Measurements from ENCODE around the gene CA11. TPM values are rescaled to one million over a fixed set of nuclear protein-coding genes. Genes with fewer than 3 reads are reported as not detected.

The CA11 gene
- total RNA-seq, 2 donors from 2014 or later, result 2.9 TPM; not detected in 1

DNA sequence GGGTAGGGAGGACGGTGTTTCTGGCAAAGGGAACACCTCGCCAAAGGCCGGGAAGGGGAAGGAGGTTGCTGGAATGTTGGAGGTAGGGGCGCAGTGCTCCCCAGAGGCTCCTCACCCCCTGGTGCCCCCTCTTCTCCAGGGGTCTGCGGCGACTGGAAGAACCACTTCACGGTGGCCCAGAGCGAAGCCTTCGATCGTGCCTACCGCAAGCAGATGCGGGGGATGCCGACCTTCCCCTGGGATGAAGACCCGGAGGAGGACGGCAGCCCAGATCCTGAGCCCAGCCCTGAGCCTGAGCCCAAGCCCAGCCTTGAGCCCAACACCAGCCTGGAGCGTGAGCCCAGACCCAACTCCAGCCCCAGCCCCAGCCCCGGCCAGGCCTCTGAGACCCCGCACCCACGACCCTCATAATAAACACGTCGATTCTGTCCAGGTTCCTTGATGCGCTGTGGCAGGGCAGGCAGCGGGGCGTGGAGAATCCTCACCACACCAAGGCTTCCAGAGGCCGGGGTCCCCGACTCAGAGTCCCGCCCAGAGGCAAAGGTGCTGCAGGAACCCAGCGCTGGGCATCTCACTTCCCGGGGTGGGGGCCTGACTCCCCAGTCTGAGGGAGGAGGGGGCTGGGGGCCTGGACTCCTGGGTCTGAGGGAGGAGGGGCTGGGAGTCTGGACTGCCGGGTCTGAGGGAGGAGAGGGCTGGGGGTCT lies 46.8 kb downstream of the CA11 start:
- ATAC-seq (no peak), DNase-seq (no peak)
- no peak for TF ChIP-seq POLR2A (IDR thresholded peaks at IDR 0.05)
- TF ChIP-seq, protein P1, sequence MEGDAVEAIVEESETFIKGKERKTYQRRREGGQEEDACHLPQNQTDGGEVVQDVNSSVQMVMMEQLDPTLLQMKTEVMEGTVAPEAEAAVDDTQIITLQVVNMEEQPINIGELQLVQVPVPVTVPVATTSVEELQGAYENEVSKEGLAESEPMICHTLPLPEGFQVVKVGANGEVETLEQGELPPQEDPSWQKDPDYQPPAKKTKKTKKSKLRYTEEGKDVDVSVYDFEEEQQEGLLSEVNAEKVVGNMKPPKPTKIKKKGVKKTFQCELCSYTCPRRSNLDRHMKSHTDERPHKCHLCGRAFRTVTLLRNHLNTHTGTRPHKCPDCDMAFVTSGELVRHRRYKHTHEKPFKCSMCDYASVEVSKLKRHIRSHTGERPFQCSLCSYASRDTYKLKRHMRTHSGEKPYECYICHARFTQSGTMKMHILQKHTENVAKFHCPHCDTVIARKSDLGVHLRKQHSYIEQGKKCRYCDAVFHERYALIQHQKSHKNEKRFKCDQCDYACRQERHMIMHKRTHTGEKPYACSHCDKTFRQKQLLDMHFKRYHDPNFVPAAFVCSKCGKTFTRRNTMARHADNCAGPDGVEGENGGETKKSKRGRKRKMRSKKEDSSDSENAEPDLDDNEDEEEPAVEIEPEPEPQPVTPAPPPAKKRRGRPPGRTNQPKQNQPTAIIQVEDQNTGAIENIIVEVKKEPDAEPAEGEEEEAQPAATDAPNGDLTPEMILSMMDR (IDR thresholded peaks at IDR 0.05), result no peak
- no peak overlapping the region for H3K27ac ChIP-seq
- H3K27me3 ChIP-seq, result no peaks in the 10 kb centered on the region
- no peaks in the 10 kb centered on the region for H3K9me3 ChIP-seq
- no peaks in the 10 kb centered on the region for H3K36me3 ChIP-seq (replicated peaks in 1 of 2; ENCODE audit: insufficient read depth in 1 of 2, low read depth in 2 of 2)
- H3K4me1 ChIP-seq, result no peaks in the 10 kb centered on the region
- intact Hi-C loops (cut with DNase I), result loop anchor here (10.0 kb wide), 1 partner anchor 284 kb away; no protein-coding TSS in a partner anchor
- WGBS, 2 donors, result 54 to 56% methylated on average over 14 to 26 of the region's 30 CpGs
- no peak overlapping the region for H3K4me3 ChIP-seq

DNA sequence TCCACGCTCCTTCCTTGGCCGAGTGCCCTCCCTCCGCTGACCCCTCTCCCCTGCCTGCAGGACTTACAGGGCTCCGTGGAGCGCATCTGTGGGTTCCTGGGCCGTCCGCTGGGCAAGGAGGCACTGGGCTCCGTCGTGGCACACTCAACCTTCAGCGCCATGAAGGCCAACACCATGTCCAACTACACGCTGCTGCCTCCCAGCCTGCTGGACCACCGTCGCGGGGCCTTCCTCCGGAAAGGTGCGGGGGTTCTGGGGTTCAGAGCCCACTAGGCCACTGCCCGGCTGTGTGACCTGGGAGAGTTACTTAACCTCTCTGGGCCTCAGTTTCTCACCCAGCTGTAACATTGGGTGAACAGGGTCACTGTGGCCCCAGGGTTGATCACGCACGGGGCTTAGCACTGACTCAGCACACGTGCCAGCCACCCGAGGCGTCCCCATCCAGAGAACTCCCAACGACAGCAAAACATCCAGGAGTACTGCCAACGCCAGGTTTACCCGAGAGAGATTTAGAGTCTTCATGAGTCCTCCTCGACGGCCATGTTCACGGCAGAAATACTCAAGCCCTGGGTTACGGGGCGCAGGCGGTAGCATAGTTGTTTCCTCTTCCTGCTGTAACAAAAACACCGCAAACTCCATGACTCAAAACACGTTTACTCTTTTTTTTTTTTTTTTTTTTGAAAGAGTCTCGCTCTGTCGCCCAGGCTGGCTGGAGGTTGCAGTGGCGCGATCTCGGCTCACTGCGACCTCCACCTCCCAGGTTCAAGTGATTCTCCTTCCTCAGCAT lies 49.1 kb downstream of the CA11 start:
- 68 to 75% methylated on average over 31 to 39 of the region's 39 CpGs for WGBS, 2 donors

DNA sequence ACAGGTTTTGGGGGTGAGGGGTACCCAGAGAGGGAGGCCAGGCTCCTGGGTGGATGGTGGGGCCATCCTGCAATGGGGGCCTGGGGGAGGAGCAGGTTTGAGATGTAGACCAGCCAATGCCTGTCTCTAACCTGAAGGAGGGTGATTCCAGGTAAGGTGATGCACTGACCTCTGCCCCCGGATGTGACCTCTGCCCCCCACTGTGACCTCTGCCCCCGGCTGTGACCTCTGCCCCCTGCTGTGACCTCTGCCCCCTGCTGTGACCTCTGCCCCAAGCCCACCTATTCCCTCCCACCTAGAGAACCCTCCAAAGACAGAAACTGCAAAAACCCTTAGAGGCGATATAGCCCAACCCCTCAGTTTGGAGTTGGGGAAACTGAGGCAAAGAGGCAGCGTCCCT lies 49.8 kb downstream of the CA11 start:
- TF ChIP-seq, protein P1 (IDR thresholded peaks at IDR 0.05), result no peak
- no peak for TF ChIP-seq POLR2A (IDR thresholded peaks at IDR 0.05)
- H3K9me3 ChIP-seq, result no peaks in the 10 kb centered on the region
- DNase-seq, result no peak
- no peaks in the 10 kb centered on the region for H3K27me3 ChIP-seq
- no peaks in the 10 kb centered on the region for H3K4me1 ChIP-seq
- no peak for ATAC-seq
- H3K27ac ChIP-seq, result no peak overlapping the region
- no peak overlapping the region for H3K4me3 ChIP-seq
- intact Hi-C loops (cut with DNase I), result loop anchor here (10.0 kb wide), 1 partner anchor 281 kb away; no protein-coding TSS in a partner anchor
- H3K36me3 ChIP-seq (replicated peaks in 1 of 2; ENCODE audit: insufficient read depth in 1 of 2, low read depth in 2 of 2), result no peaks in the 10 kb centered on the region
- WGBS, 2 donors, result 71% methylated on average over 4 of the region's 4 CpGs; no CpG with 5 or more reads in 1 of the 2 donors

More for the DNA sequence above, 49.1 kb downstream of the CA11 start:
- Histone ChIP-seq H3K36me3 (replicated peaks in 1 of 2; ENCODE audit: insufficient read depth in 1 of 2, low read depth in 2 of 2) (no peaks in the 10 kb centered on the region), H3K4me1 (no peaks in the 10 kb centered on the region), H3K27me3 (no peaks in the 10 kb centered on the region), H3K9me3 (no peaks in the 10 kb centered on the region), H3K27ac (no peak overlapping the region), H3K4me3 (no peak overlapping the region)
- TF ChIP-seq POLR2A (IDR thresholded peaks at IDR 0.05), result no peak
- TF ChIP-seq, protein P1 (IDR thresholded peaks at IDR 0.05), result no peak
- DNase-seq, result no peak
- intact Hi-C loops (cut with DNase I), result loop anchor here (10.0 kb wide), 1 partner anchor 282 kb away; no protein-coding TSS in a partner anchor
- ATAC-seq, result no peak

DNA sequence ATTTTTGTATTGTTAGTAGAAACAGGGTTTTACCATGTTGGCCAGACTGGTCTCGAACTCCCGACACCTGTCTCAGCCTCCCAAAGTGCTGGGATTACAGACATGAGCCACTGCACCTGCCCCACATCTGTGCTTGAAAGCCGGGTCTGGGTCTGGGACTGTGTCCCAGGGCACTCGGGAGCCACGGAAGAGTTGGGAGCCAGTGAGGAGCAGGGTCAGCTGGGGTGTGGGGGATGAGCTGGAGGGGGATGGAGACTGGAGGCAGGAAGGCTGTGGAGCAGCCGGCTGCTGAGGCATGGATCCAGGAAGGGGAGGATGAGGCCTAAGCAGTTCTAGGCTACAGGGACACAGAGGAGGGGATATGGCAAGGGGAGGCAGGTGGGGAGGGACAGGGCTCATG lies 50.2 kb downstream of the CA11 start:
- Histone ChIP-seq H3K9me3 (no peaks in the 10 kb centered on the region), H3K4me3 (no peak overlapping the region), H3K36me3 (replicated peaks in 1 of 2; ENCODE audit: insufficient read depth in 1 of 2, low read depth in 2 of 2) (no peaks in the 10 kb centered on the region), H3K4me1 (no peaks in the 10 kb centered on the region), H3K27me3 (no peaks in the 10 kb centered on the region), H3K27ac (no peak overlapping the region)
- intact Hi-C loops (cut with DNase I), result loop anchor here (10.0 kb wide), 1 partner anchor 281 kb away; no protein-coding TSS in a partner anchor
- TF ChIP-seq POLR2A (IDR thresholded peaks at IDR 0.05), result no peak
- TF ChIP-seq, protein P1 (IDR thresholded peaks at IDR 0.05), result no peak
- DNase-seq, result no peak
- WGBS, 2 donors, result 62 to 73% methylated on average over 6 of the region's 6 CpGs
- ATAC-seq, result no peak
